ENCODE results near the gene ADAR. TPM values are rescaled to one million over a fixed set of nuclear protein-coding genes. Genes with fewer than 3 reads are reported as not detected.

Gene ADAR
- total RNA-seq, 1 experiment from 2014 or later = 82.6 TPM

DNA sequence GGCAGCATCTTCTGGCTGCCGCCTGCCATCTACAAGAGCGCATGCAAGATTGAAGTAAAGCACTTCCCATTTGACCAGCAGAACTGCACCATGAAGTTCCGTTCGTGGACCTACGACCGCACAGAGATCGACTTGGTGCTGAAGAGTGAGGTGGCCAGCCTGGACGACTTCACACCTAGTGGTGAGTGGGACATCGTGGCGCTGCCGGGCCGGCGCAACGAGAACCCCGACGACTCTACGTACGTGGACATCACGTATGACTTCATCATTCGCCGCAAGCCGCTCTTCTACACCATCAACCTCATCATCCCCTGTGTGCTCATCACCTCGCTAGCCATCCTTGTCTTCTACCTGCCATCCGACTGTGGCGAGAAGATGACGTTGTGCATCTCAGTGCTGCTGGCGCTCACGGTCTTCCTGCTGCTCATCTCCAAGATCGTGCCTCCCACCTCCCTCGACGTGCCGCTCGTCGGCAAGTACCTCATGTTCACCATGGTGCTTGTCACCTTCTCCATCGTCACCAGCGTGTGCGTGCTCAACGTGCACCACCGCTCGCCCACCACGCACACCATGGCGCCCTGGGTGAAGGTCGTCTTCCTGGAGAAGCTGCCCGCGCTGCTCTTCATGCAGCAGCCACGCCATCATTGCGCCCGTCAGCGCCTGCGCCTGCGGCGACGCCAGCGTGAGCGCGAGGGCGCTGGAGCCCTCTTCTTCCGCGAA lies 36.6 kb downstream of the ADAR start:
- H3K36me3 ChIP-seq = no peaks in the 10 kb centered on the region
- H3K27ac ChIP-seq = no peak overlapping the region
- H3K4me3 ChIP-seq = no peak overlapping the region
- H3K27me3 ChIP-seq (replicated peaks) = peaks cover 19% of the 10 kb centered on the region
- H3K4me1 ChIP-seq (replicated peaks) = peaks cover 4% of the 10 kb centered on the region
- no peaks in the 10 kb centered on the region; the same call in 1 of the 2 replicates for H3K9me3 ChIP-seq (replicated peaks)
- no peak for DNase-seq (ENCODE audit: low read depth in 1 of 2, low spot score in 2 of 2)

DNA sequence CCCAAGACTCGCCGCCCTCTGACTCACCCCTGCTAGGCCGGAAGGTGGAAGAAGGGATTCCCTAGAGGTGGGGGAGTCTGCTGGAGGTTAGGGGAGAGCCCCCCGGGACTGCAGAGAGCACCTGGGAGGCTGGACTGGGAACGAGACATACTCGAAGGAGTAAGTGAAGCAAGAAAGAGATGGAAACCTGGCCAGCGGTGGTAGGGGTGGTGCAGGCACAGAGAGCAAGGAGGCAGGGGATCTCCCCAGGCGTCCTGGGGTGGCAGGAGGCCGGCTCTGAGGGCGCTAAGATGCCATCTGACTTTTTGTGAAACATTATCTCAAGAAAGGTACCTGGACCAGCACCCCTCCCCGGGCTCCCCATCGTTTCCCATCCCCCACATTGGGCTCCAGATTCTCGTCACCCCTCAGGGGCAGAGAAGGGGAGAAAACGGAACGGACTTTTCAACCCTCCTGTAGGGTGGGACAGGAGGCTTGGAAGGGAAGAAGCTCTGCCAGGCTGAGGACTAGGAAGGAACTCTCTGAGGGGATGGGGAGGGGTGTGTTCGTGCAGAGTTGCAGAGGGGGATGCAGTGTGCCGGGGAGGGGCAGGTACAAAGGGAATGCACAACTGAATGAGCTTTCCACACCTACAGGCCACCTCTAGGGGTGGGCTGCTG lies 39.7 kb downstream of the ADAR start:
- Histone ChIP-seq H3K4me3 (no peak overlapping the region), H3K4me1 (replicated peaks) (peaks cover 4% of the 10 kb centered on the region), H3K27ac (no peak overlapping the region), H3K36me3 (no peaks in the 10 kb centered on the region), H3K9me3 (replicated peaks) (no peaks in the 10 kb centered on the region; the same call in 1 of the 2 replicates), H3K27me3 (replicated peaks) (peaks cover 23% of the 10 kb centered on the region)
- DNase-seq (ENCODE audit: low read depth in 1 of 2, low spot score in 2 of 2) = no peak

DNA sequence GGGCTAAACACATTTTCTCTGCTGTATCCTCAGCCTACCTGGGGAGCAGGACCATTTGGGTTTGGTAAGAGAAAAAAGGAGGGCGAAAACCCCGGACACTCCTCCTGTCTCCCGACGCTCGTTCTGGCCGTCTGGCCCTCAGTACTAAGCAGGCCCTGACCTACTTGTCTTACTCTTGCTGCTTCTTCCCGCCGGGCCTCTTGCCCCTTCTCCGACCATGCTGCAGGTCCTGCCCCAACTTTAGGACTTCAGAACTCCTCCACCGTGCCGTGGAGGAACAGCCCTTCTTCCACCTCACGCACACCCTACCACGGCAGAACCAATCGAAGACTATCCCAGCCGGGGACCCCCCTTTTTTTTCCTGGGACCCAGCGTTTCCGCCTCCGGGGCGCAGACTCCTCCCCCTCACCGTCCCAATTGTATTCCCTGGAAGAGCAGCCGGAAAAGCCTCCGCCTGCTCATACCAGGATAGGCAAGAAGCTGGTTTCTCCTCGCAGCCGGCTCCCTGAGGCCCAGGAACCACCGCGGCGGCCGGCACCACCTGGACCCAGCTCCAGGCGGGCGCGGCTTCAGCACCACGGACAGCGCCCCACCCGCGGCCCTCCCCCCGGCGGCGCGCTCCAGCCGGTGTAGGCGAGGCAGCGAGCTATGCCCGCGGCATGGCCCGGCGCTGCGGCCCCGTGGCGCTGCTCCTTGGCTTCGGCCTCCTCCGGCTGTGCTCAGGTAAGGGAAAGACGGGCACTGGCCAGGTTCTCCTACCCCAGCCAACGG lies 40.4 kb downstream of the ADAR start, which contains the start of gene CHRNB2:
TSS of gene CHRNB2 (plus strand) at position 393 of the 771 bp plus-strand sequence. CDS start at position 660, 267 bp downstream.
- H3K9me3 ChIP-seq (replicated peaks) = no peaks in the 10 kb centered on the region; the same call in 1 of the 2 replicates
- H3K4me3 ChIP-seq = no peak within 1 kb of the TSS
- peaks cover 4% of the 10 kb centered on the region for H3K4me1 ChIP-seq (replicated peaks)
- peak in 1 of 2 experiments; percentile 49 for DNase-seq (ENCODE audit: low read depth in 1 of 2, low spot score in 2 of 2)
- peaks cover 23% of the 10 kb centered on the region for H3K27me3 ChIP-seq (replicated peaks)
- no peaks in the 10 kb centered on the region for H3K36me3 ChIP-seq
- H3K27ac ChIP-seq = no peak within 1 kb of the TSS

DNA sequence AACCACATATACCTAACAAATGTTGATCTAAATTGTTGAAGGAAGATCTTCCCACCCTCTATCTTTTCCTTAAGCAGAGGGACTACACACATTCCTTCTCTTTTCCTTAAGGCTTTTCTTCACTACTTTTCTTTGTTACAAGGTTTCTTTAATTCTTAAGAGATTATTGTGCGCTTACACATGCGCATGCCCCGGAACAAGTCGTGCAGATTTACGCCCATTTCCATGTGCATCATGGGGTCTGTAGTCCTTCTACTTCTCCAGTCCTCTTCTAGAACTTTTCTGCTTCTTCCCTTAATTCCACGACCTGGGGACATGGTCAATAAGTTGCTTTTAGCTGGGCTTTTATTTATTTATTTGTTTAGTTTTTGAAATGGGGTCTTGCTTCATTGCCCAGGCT lies 42.1 kb downstream of the ADAR start:
- Histone ChIP-seq H3K27me3 (replicated peaks) (peaks cover 23% of the 10 kb centered on the region), H3K4me3 (no peak overlapping the region), H3K4me1 (replicated peaks) (peaks cover 4% of the 10 kb centered on the region), H3K9me3 (replicated peaks) (no peaks in the 10 kb centered on the region; the same call in 1 of the 2 replicates), H3K36me3 (no peaks in the 10 kb centered on the region), H3K27ac (no peak overlapping the region)
- DNase-seq (ENCODE audit: low read depth in 1 of 2, low spot score in 2 of 2) = no peak

DNA sequence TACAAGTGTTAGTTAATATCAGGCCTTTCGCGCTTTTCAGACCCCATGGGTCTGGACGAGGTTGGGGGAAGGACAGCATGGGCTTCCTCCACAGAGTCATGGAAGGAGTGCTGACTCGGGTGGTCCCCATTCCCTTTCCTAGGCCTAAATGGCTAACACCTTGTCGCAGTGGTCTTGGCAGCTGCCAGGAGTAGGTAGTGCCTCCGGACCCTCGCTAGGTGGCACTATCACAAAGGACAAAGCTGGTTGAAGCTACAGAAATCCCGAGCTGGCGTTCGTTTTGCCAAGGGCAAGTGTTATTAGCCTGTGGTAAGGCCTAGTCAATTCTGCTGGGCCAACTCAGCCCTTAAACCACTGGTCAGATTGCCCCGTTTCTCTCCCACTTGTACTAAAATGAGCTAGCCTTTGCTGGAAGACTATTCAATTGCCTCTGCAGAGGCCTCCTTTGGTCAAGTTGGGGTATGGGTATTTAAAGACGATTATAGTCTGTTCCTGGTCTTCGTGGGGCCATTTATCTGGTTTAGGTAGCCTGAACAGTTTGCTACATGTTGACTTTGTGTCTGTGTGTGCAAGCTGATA lies 48.4 kb downstream of the ADAR start:
- Histone ChIP-seq H3K36me3 (peaks cover 22% of the 10 kb centered on the region), H3K4me1 (replicated peaks) (peaks cover 26% of the 10 kb centered on the region), H3K9me3 (replicated peaks) (no peaks in the 10 kb centered on the region), H3K27me3 (replicated peaks) (no peaks in the 10 kb centered on the region; the same call in 1 of the 2 replicates), H3K4me3 (peak overlapping the region; percentile 61), H3K27ac (no peak overlapping the region)
- peak; percentile 86 to 91 for DNase-seq (ENCODE audit: low read depth in 1 of 2, low spot score in 2 of 2)

DNA sequence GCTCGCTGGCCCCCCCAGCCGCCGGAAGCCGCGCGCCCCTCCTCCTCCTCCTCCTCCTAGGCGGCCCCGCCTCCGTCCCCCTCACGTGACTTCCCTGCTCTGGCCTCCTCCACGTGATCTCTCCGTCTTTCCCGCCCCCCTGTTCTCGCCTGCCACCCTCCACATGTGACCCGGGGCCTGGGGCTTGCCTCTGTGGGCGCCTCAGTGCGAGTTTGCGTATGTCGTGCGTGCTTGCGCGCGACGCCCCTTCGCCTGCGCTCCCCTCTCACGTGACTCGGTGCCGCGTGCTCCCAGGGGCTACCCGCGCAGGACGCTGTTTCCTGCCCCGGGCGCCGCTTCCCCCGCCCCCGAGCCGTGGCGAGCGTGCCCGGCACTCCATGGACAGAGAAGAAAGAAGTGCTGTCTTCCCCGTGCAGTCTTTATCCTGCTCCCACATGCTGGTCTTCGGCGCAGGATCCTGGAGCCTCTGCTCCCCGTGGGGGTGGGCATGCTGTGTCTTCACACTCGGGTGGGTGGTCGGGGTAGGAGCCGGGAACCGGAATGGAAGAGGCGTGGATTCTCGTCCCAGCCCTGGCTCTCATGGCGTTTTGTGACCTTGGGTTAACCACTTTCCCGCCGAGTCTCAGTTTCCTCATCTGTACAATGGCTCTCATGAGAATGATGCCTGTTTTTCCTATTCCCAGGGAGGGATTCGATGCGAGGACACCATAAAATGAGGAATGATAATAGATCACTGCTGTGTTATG lies 49.1 kb downstream of the ADAR start:
- Histone ChIP-seq H3K9me3 (replicated peaks) (no peaks in the 10 kb centered on the region), H3K4me1 (replicated peaks) (peaks cover 26% of the 10 kb centered on the region), H3K4me3 (peak overlapping the region; percentile 61), H3K27ac (0 out of 2 replicates have a peak overlapping the region, but pooled peaks have one; percentile 14), H3K27me3 (replicated peaks) (no peaks in the 10 kb centered on the region; the same call in 1 of the 2 replicates), H3K36me3 (peaks cover 29% of the 10 kb centered on the region)
- peak; percentile 98 to 99 for DNase-seq (ENCODE audit: low read depth in 1 of 2, low spot score in 2 of 2)

DNA sequence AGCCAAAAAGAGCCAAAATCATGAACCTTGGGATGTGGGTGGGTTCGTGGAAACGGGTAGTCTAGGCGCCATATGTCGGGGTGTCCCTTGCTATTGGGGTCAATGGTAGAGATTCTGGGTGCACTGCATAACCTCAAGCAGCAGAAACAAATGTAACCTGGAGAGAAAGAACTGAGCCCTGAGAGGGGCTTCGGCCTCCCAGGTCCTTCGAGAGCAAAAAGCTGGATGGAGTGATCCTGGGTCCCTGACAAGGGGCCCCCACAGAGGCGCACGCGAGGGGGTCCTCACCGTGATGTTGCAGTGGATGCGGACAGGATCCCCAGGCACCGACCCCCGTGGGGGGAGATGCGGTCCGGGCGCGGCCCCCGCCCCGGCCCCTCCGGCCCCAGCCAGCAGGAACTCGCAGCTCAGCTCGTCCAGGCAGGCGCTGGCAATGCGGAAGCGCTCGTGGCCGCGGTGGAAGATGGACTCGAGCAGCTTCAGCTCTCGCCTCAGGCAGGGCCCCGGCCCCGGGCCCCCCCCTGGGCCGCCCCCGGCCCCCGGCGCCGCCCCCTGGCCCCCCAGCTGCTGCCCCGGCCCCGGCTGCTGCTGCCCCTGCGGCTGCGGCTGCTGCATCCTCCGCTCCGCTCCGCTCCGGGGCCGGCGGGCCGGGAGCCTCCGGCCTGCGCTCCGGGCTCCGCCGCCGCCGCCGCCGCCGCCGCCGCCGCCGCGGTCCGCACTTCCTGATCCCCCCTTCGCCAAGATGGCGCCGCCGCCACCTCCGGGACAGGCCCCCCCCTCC lies 49.9 kb downstream of the ADAR start, which contains the start of gene UBE2Q1:
TSS of gene UBE2Q1 (minus strand) at position 724 of the 781 bp plus-strand sequence. CDS start at position 615, 109 bp downstream.
- Histone ChIP-seq H3K9me3 (replicated peaks) (no peaks in the 10 kb centered on the region), H3K27me3 (replicated peaks) (no peaks in the 10 kb centered on the region; the same call in 1 of the 2 replicates), H3K4me1 (replicated peaks) (peaks cover 26% of the 10 kb centered on the region), H3K27ac (peak within 1 kb of the TSS; percentile 34; the same call in 1 of the 2 replicates), H3K36me3 (peaks cover 36% of the 10 kb centered on the region), H3K4me3 (peak within 1 kb of the TSS; percentile 61)
- no peak for DNase-seq (ENCODE audit: low read depth in 1 of 2, low spot score in 2 of 2)

DNA sequence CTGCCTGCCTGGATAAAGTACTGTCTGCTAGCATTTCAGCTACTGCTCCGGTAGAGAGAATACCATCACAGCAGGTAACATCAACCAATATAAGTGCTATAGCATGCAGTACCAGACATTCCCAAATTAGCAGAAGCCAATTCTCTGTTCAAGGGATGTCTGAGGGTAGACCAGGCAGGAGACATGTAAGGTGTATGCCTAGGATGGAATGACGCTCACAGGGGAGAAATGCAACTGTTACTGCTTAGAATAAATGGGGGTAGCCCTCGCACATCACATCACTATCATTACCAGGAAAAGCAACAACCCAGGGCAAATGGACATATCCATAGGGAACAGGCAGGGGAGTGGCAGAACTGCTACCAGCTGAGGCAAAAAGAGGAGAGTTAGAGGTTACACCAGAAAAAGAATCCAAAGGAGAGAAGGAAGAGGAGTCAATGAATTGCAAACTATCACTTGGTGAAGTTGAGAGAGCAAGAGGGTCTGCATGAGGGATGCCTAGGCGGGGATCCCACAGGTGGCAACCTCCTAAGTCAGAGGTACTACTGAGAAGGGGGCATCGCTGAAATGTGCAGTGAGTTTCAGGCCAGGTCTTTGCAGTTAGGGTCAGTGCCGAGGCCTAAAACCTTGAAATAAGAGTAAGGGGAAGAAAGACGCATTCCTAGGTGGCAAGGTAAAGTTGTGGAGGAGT lies 50.6 kb downstream of the ADAR start:
- 0 out of 2 replicates have a peak overlapping the region, but pooled peaks have one; percentile 34 for H3K27ac ChIP-seq

DNA sequence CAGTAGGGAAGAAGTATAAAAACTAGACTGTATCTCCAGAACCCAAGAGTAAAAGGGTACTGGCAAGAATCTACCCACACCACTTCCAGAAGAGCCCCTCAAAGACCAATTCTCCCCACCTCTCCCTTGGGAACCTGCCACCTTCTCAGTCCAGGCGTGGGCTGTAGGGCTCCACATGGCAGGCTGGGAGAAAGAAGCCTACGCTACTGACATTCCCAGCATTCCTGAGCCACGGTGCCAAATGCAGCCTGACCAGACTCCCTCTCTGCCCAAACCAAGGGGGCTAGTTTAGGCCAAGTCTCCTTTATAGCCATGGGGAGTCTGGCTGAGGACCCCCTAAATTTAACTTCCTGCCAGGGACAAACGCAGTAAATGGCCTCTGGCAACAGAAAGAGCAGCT lies 51.6 kb downstream of the ADAR start:
- peaks cover 53% of the 10 kb centered on the region for H3K36me3 ChIP-seq
- H3K4me1 ChIP-seq (replicated peaks) = peaks cover 31% of the 10 kb centered on the region
- peak overlapping the region; percentile 61 for H3K4me3 ChIP-seq
- no peak overlapping the region for H3K27ac ChIP-seq
- no peak for DNase-seq (ENCODE audit: low read depth in 1 of 2, low spot score in 2 of 2)
- H3K27me3 ChIP-seq (replicated peaks) = no peaks in the 10 kb centered on the region
- no peaks in the 10 kb centered on the region for H3K9me3 ChIP-seq (replicated peaks)

More for the DNA sequence above, 50.6 kb downstream of the ADAR start:
- Histone ChIP-seq H3K4me1 (replicated peaks) (peaks cover 31% of the 10 kb centered on the region), H3K4me3 (peak overlapping the region; percentile 61), H3K36me3 (peaks cover 44% of the 10 kb centered on the region), H3K9me3 (replicated peaks) (no peaks in the 10 kb centered on the region), H3K27me3 (replicated peaks) (no peaks in the 10 kb centered on the region)
- no peak for DNase-seq (ENCODE audit: low read depth in 1 of 2, low spot score in 2 of 2)

DNA sequence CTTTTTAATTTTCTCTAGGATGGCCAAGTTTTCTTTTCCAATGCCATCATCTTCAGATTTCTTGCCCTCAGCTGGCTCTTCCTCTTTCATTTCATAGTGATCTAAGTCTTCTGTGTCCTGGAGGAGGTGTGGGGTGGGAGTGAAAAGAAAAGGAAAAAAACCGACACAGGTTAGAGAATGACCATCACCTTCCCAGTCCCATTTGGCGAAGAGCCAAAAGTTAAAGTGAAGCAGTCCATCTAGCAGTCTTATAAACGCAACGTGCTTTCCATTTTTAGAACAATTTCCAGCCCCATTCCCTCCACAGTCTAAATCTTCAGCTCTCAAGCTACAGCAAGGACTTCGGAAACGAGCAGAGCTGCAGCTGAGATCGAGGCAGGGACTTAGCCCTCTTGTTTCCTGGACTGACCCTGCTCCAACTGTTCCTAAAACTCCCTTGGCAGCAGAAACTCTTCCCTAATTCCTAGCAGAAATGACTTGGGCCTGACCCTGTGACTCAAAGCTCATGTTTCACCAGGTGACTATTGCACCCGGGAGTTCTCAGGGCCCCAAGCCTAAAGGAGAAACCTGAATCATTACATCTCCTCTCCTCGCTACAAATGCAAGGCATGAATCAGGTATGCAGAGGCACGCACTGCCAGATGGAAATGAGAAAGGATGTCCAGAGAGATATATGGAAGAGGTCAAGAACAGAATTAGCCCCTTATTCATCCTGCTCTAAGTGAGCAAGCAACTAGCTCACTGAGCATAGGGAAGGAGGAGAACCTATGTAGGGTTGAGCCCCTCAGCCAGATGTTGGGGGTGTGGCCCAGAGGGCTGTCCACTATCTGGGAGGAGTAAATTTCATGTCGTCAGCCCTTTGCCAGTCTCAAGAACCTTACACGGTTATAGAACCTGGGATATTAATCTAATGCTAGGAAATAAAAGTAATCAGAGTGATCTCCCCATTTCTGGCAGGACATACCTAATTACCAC lies 54.6 kb downstream of the ADAR start:
- H3K4me3 ChIP-seq = no peak overlapping the region

DNA sequence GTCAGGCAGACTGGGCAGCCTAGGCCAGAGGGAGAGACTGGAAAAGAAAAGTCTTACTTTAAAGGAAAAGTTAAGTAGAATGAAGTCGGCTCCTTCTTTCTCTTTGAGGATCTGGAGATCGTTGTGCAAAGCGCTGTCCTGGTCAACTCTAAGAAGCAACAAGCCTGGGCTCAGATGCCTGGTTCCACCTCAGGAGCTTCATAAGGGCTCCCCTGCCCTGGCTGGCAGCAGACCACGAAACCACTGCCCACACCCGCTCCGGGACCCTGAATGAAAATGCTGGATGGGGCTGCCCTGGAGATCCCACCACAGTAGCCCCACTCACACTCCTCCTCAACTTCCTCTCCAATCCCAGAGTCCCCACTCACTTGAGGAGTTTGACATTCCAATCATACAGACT lies 56.0 kb downstream of the ADAR start:
- no peaks in the 10 kb centered on the region for H3K27me3 ChIP-seq (replicated peaks)
- no peaks in the 10 kb centered on the region for H3K9me3 ChIP-seq (replicated peaks)
- no peak overlapping the region for H3K4me3 ChIP-seq
- DNase-seq (ENCODE audit: low read depth in 1 of 2, low spot score in 2 of 2) = no peak
- H3K36me3 ChIP-seq = peaks cover 80% of the 10 kb centered on the region
- H3K27ac ChIP-seq = no peak overlapping the region
- peaks cover 15% of the 10 kb centered on the region for H3K4me1 ChIP-seq (replicated peaks)

More for the DNA sequence above, 54.6 kb downstream of the ADAR start:
- H3K9me3 ChIP-seq (replicated peaks) = no peaks in the 10 kb centered on the region
- peaks cover 80% of the 10 kb centered on the region for H3K36me3 ChIP-seq
- no peak for DNase-seq (ENCODE audit: low read depth in 1 of 2, low spot score in 2 of 2)
- H3K27me3 ChIP-seq (replicated peaks) = no peaks in the 10 kb centered on the region
- H3K27ac ChIP-seq = no peak overlapping the region
- peaks cover 21% of the 10 kb centered on the region for H3K4me1 ChIP-seq (replicated peaks)
